GM12873 (cell line): ENCODE measurements around the gene CFAP20DC.

Source experiments
- TF ChIP-seq, protein P1 (sequence below): IDR thresholded peaks from 2 replicates; pipeline ENCODE4 v1.5.1; 2012; ENCODE audit warnings: low read depth, mild to moderate bottlenecking, moderate library complexity, low read length, control low read depth; ENCODE audit not compliant: insufficient read depth; ENCODE audit errors: missing control alignments

The CFAP20DC gene

GRCh38 chr3:58749948-58750347 lies 299.9 kb downstream of the CFAP20DC start:
- TF ChIP-seq, protein P1, sequence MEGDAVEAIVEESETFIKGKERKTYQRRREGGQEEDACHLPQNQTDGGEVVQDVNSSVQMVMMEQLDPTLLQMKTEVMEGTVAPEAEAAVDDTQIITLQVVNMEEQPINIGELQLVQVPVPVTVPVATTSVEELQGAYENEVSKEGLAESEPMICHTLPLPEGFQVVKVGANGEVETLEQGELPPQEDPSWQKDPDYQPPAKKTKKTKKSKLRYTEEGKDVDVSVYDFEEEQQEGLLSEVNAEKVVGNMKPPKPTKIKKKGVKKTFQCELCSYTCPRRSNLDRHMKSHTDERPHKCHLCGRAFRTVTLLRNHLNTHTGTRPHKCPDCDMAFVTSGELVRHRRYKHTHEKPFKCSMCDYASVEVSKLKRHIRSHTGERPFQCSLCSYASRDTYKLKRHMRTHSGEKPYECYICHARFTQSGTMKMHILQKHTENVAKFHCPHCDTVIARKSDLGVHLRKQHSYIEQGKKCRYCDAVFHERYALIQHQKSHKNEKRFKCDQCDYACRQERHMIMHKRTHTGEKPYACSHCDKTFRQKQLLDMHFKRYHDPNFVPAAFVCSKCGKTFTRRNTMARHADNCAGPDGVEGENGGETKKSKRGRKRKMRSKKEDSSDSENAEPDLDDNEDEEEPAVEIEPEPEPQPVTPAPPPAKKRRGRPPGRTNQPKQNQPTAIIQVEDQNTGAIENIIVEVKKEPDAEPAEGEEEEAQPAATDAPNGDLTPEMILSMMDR: no peak

- TF ChIP-seq, protein P1: no peak
Observed at GRCh38 chr3:58748024-58748423, 301.8 kb downstream of the CFAP20DC start.

GRCh38 chr3:58746758-58747157 lies 303.1 kb downstream of the CFAP20DC start:
- TF ChIP-seq, protein P1: no peak

GRCh38 chr3:58743296-58743695 lies 306.5 kb downstream of the CFAP20DC start:
- TF ChIP-seq, protein P1: no peak

GRCh38 chr3:58742239-58742638 lies 307.6 kb downstream of the CFAP20DC start:
- TF ChIP-seq, protein P1: no peak

GRCh38 chr3:58737644-58738043 lies 312.2 kb downstream of the CFAP20DC start:
- TF ChIP-seq, protein P1: no peak

DNA sequence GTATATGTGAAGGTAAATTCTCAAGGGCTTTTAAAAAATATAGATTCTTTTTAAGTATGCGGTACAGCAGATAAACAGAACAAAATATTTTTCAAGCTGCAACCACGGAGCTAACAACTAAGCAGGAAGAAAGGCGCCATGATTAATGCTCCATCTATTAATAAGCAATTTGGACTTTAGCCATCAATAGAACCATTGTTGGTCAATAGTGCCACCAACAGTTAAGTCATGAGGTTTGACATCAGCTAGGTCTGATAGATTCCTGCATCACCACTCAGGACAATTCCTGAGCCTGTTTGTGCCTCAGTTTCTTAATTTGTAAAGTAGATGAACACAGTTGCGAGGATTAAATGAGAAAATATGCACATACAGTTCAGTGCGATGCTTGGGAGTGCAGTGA lies 318.2 kb downstream of the CFAP20DC start:
- TF ChIP-seq, protein P1: no peak
